H54 (cell line): ENCODE measurements around the gene CYP1A2.
"Not testable (repeated sequence)": the region's sequence is repeated elsewhere in the genome, so short reads cannot be mapped to it uniquely, and the experiment has no call there.

Experiments used
- DNase-seq: peaks from one replicate; pipeline ENCODE4 v3.0.0; 2011; ENCODE audit warnings: low spot score, mixed read lengths; ENCODE audit not compliant: insufficient read length
- FAIRE-seq: peaks from 3 replicates; lab custom pipeline; 2011; peaks lifted over from hg19 to GRCh38; lab: Jason Lieb, UNC
- POLR2A ChIP-seq: IDR thresholded peaks from 2 replicates; pipeline ENCODE4 v1.6.1; 2011; ENCODE audit warnings: low read depth, mild to moderate bottlenecking, low read length

Gene CYP1A2

GRCh38 chr15:74726774-74727164 lies 21.9 kb upstream of the CYP1A2 start:
- no peak for DNase-seq
- TF ChIP-seq POLR2A, result no peak
- FAIRE-seq, result no peak

GRCh38 chr15:74727727-74728126 lies 20.9 kb upstream of the CYP1A2 start:
- no peak for TF ChIP-seq POLR2A
- FAIRE-seq, result no peak
- DNase-seq, result no peak

- DNase-seq, FAIRE-seq: not testable (repeated sequence)
These were observed 19.9 kb upstream of the CYP1A2 start for GRCh38 chr15:74728699-74729098.

- not testable (repeated sequence) for FAIRE-seq, DNase-seq
These were observed 19.3 kb upstream of the CYP1A2 start for GRCh38 chr15:74729372-74729771.

- FAIRE-seq (no peak), DNase-seq (no peak)
- no peak for TF ChIP-seq POLR2A
These were observed 17.9 kb upstream of the CYP1A2 start for GRCh38 chr15:74730619-74731316.

GRCh38 chr15:74732846-74733245 lies 15.8 kb upstream of the CYP1A2 start:
- FAIRE-seq (no peak), DNase-seq (no peak)
- TF ChIP-seq POLR2A, result no peak

GRCh38 chr15:74733269-74733668 lies 15.4 kb upstream of the CYP1A2 start:
- no peak for TF ChIP-seq POLR2A
- FAIRE-seq, result no peak

GRCh38 chr15:74735305-74735704 lies 13.3 kb upstream of the CYP1A2 start:
- DNase-seq (no peak), FAIRE-seq (no peak)
- no peak for TF ChIP-seq POLR2A

More at GRCh38 chr15:74733269-74733668, 15.4 kb upstream of the CYP1A2 start:
- DNase-seq, result no peak

GRCh38 chr15:74738239-74738638 lies 10.4 kb upstream of the CYP1A2 start:
- not testable (repeated sequence) for DNase-seq, FAIRE-seq

GRCh38 chr15:74742422-74742821 lies 6.2 kb upstream of the CYP1A2 start:
- no peak for TF ChIP-seq POLR2A
- no peak for DNase-seq
- FAIRE-seq, result no peak

- FAIRE-seq, result no peak
- DNase-seq, result no peak
- no peak for TF ChIP-seq POLR2A
These were observed 2.3 kb upstream of the CYP1A2 start for GRCh38 chr15:74746389-74746788.

GRCh38 chr15:74749832-74750231 lies 1.2 kb downstream of the CYP1A2 start:
- no peak for DNase-seq
- FAIRE-seq, result no peak

GRCh38 chr15:74750751-74751150 lies 2.1 kb downstream of the CYP1A2 start:
- TF ChIP-seq POLR2A, result no peak
- DNase-seq (no peak), FAIRE-seq (no peak)

More at GRCh38 chr15:74749832-74750231, 1.2 kb downstream of the CYP1A2 start:
- no peak for TF ChIP-seq POLR2A

- no peak for TF ChIP-seq POLR2A
- FAIRE-seq (no peak), DNase-seq (no peak)
These were observed 3.4 kb downstream of the CYP1A2 start for GRCh38 chr15:74752011-74752410.

- TF ChIP-seq POLR2A, result no peak
- FAIRE-seq, result no peak
- DNase-seq, result peak; percentile 56
These were observed 3.9 kb downstream of the CYP1A2 start for GRCh38 chr15:74752531-74752930.
